CD4-positive, alpha-beta T cell treated with Interleukin-15 for 1 hour (primary cell): Measurements from ENCODE around the gene PTPRJ.

Source experiments
- DNase-seq: peaks from one replicate; pipeline ENCODE4 v3.0.0-alpha.2; 2020

PTPRJ gene

DNA sequence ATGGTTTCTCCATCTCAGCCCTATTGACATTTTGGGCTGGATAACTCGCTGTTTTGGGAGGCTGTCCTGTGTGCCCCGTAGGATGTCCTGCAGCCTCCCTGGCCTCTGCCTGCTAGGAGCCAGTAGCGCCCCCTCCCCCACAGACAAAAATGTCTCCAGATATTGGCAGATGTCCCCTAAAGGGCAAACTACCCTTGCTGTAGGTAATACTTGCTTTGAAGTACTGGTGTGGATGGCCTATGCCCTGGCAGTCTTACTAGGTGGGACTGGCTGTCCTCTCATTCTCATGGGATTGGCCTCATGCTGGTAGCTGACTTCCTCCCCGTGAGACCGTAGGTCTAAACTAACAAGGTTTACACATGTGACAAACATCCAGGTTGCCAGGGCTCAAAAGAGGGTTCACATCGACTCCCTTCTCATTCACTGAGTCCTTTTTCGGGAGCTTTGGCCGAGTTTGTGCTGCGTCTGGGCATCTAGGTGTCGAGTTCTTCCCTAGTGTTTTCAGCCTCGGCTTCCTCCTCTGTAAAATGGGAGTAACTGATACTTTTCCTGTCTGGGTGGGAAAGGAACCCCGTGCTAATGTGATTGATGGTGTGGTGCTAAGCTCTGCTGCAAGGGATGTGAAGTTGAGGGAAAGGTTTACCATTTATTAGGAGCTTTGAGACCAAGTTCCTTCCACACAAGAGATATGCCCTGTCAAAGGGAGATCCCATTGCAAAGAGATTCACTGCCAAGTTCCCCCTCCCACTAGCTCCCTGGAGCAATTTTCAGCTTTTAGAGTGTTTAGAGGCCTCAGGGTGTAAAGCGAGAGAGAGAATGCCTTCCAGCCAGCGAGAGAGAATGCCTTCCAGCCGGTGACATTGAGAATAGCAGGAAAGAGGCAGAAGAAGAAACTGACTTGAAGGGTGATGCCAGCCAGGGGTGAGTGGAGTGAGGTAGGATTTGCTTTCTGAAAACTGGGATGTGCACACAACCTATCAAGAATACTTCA lies 17.0 kb downstream of the PTPRJ start:
- DNase-seq = no peak

GRCh38 chr11:47998345-47998732 lies 18.0 kb downstream of the PTPRJ start:
- no peak for DNase-seq

GRCh38 chr11:47998733-47999359 lies 18.5 kb downstream of the PTPRJ start:
- DNase-seq = no peak

DNA sequence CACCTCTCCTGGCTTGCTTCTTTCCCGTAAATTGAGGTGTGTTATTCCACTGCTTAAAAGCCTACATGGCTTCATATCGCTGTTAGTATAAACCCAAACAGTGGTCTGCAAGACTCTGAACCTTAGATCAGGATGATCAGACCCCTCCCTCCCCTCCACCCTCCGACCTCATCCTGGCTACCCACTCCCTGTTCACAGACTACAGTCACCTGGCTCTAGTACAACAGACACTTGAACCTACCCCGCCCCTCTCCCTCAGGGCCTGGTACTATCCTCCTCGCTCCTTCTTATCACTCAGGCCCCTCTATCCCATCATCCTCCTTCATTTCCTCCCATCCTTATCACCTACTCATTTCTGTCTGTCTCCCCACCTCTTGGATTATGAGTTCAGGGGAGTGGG lies 20.1 kb downstream of the PTPRJ start:
- no peak for DNase-seq

DNA sequence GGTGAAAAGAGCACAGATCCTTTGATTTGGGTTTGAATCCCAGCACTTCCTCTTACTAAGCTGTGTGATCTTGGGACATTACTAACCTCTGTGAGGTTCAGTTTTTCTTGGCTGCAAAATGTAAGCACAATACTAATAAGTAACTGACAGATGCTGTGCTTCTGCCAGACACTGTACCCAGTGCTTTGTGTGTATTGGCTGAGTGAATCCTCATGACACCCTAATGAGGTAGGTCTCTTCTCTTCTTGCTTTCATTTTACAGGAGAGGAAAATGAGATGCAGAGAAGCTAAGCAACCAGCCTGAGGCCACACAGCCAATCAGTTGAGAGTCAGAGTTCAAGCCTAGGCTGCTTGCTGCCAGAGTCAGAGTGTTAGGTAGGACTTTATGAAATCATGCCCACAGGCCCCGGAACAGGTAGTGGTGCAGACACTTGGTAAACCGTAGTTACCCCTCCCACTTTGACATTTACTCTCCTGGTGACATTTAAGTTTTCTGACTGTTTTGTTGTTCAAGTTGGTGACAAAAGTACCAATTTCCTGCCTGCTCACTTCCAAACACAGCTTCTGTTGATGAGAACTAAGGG lies 21.2 kb downstream of the PTPRJ start:
- DNase-seq = peak; percentile 90

- no peak for DNase-seq
These were observed 22.2 kb downstream of the PTPRJ start for GRCh38 chr11:48002561-48002960.

DNA sequence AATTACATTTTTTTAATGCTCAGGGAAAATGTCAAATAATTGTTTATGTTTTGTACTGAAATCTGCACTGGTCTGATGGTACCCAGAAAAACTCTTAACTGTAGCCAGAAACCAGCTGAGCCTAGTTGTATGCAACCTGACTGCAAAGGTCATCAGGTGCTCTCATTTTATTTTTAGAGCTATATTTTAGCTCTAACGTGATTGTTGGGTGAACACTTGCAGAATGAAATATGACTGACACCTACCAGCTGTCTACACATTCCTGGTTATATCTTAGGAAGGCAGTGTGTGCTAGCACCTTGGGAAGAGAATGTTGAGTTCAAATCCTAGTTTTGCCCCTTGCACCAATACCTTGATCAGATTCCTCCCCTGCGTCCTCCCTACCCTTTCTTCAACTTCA lies 23.6 kb downstream of the PTPRJ start:
- DNase-seq = no peak

DNA sequence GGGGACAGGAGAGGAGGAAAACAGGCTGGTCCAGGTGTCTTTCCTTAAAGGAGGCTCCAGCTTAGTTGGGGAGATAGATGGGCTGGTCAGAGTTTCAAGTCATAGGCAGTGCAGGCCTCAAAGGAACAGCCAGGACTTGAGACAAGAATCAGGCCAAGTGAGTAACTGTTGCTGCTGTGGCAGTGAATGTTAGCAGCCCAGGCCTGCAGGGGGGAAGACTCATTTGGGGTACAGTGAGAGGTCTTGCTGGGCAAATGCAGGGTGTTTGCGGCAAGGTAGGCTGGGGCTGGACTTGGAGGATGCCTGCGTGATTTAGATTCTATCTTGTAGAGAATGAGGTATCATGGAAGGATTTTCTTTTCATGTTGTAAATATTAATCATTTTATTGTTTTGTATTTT lies 24.1 kb downstream of the PTPRJ start:
- DNase-seq = no peak

GRCh38 chr11:48005136-48005535 lies 24.8 kb downstream of the PTPRJ start:
- DNase-seq = no peak

- DNase-seq = no peak
These were observed 25.5 kb downstream of the PTPRJ start for GRCh38 chr11:48005831-48006270.

DNA sequence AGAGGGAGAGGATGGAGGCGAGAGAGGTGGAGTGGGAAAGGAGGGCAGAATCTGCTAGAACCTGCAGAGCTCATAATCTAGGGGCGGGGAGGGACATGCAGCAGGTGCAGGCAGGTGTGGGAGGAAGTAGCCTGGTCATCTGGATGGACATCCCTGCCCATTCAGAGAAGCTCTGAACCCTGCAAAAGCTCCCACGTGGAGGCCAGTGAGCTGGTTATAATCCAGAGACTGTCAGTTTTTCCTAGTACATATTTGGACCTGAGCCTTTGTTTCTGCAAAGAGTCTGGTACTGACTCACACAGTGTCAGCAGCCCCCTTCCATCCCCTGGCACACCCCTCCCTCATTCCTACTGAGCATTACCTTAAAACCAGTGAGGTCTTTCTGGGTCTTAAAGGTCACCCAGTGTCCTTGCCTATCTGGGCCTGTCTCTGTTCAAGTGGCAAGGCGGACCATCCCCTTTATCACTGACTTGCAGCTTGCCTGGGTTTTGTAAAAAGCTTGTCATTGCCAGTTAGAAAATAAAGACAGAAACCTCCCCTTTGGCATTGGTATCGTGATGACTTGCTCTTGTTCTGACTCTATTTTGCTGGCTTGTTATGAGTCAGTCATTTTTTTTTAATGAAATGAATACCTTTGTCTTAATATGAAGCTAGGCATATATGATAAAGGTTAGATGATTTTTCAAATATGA lies 26.1 kb downstream of the PTPRJ start:
- DNase-seq = no peak

GRCh38 chr11:48007677-48008076 lies 27.3 kb downstream of the PTPRJ start:
- DNase-seq = peak; percentile 68

GRCh38 chr11:48008951-48009270 lies 28.6 kb downstream of the PTPRJ start:
- peak; percentile 41 for DNase-seq

- no peak for DNase-seq
These were observed 30.9 kb downstream of the PTPRJ start for GRCh38 chr11:48011102-48011797.

DNA sequence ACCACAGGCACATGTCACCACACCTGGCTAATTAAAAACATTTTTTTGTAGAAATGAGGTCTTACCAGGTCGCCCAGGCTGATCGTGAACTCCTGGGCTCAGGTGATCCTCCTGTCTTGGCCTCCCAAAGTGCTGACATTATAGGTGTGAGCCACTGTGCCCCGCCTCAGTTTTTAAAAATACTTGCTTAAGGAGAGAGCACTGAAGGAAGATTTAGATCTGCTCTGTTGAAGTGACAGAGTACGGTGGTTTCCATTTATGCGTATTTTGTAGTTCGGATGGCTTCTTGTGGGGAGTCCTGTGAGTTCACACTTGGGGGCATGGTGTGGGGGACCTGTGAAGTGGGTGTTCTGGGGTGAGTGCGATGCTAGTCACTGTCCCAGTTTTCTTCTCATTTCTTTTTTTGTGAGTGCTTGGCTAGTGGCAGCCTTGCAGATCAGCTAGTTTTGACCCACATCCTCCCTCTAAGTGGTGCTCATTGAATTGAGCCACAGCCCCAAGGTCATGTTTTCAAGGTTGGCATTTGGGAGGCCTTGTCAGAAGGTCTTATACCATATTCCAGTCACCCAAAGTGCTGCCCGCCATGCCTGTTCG lies 31.5 kb downstream of the PTPRJ start:
- DNase-seq = peak; percentile 78

- peak; percentile 66 for DNase-seq
These were observed 33.0 kb downstream of the PTPRJ start for GRCh38 chr11:48013269-48013901.

GRCh38 chr11:48014917-48015316 lies 34.6 kb downstream of the PTPRJ start:
- DNase-seq = no peak

DNA sequence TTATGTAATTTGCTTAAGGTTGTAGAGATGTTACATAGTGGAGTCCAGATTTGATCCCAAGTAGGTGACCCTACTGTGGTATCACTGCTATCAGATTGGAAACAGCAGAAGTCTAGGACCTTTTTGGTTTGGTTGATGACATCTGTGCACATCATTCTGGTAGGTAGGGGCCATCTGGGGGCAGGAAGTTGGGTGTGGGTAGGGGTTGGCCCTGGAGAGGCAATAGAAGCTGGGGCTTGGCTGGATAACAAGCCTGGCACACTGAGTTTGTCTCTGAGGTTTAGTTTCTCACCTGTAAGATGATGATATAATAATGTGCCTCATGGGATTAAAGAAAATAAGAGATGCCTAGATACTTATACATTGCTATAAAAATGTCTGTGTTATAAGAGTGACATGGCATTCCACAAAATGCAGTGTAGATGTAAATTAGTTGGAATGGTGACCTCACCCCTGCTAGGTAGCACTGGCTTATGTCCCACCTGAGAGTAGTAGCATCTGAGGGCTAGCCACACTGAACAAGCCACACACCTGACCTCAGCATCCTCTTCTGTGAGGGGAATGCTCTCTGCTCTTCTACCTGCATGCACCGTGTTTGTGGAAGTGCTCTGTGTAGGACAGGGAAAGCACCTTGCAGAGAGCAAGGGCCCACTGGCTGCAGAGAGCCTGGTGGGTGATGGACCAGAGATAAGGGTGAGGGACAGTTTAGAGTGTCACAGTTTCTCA lies 36.9 kb downstream of the PTPRJ start:
- DNase-seq = peak; percentile 50

GRCh38 chr11:48017831-48018527 lies 37.6 kb downstream of the PTPRJ start:
- no peak for DNase-seq

GRCh38 chr11:48018528-48019216 lies 38.3 kb downstream of the PTPRJ start:
- no peak for DNase-seq
